HG03175 (cell line): ENCODE results near the gene GALNT18.
A peak's percentile ranks its signal among the peaks of the same experiment; 100 is the strongest.

Experiments
- ATAC-seq: cut with Tn5 transposase; IDR thresholded peaks from one replicate; pipeline ENCODE4 v1.9.1; 2021; ENCODE audit warnings: mild to moderate bottlenecking, moderate library complexity; ENCODE audit not compliant: unreplicated experiment

Gene GALNT18

DNA sequence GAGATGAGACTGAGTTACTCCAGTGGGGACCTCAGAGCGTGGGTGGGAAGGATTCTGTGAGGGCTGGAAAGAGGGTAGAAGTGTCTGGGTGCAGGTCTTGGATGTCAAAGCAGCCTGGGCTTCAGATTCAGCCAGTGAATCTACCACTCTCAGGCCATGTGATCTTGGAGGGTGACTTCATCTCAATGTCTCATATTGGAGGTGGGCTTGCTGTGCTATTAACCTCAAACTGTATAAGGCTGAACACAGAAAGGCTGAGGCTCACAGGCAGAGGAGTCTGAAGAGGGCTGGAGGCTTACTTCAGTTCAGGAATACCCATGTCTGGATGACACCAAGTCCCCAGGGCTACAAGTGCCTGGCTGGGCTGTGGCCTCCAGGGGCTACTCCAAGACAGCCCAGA is 332.1 kb downstream of the GALNT18 start:
- no peak for ATAC-seq

DNA sequence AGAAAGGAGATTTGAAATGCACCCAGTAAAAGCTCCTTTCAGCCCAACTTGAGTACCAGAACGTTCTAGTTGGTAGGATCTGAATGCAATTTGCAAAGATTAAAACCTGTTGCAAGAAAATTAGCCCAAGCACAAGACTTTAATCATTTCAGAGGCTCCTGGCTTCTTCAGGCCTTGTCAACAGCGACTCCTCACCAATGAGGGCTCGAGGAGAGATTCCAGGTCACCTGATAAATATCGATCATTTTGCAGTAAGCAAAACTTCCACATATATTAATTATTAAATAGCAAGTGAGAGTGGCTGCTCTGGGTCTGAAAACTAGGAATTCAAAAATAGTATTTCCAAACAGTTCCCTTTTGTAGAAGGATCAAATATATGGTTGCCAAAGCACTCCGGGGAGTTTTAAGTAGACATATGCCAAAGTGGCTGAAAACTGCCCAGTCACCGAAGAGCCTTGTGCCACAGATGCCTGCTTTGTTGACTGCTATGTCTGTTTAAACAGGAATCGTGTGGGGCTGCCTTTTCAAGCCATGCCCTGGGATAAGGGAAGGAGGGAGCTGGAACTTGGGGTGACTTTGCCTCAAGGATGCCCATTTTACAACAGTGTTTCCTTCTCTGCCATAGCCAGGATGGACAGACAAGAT is 332.7 kb downstream of the GALNT18 start:
- ATAC-seq, result no peak

DNA sequence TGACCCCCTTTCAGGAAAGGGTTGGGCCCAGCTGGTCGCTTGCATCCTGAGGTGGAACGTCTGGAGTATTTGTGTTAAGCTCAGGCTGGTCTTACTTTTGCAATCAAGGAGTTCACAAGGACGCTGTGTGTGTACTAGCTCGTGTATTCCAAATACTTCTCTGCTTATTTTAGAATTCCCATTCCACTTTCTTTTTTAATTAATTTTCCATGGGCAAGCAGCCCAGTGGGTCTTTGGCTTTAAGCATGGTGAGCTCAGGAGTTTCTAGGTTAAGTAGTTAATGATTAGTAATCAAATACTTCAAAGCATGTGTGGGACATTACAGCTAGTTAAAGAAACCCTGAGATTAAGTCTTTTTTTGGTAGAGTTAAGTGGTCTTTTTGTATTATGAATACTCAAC is 337.3 kb downstream of the GALNT18 start:
- no peak for ATAC-seq

DNA sequence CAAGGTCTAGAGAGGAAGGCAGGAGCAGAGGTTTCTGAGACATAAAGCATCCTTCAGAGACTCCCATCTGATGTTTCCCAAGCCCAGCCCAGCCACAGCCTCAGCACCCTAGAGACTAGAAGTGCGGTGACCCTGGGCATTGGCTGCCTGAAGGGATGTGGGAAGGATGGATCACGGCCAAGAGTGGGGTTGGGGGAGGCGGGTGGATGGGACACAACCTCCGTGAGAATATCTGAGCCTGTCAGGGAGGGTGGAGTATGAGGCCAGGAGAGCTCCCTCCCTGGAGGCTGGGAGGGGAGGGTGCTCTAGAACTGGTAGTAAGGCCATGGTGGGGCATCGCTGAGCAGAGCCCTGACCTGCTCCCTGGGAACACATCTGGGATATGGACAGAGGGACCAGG is 340.2 kb downstream of the GALNT18 start:
- ATAC-seq, result no peak

DNA sequence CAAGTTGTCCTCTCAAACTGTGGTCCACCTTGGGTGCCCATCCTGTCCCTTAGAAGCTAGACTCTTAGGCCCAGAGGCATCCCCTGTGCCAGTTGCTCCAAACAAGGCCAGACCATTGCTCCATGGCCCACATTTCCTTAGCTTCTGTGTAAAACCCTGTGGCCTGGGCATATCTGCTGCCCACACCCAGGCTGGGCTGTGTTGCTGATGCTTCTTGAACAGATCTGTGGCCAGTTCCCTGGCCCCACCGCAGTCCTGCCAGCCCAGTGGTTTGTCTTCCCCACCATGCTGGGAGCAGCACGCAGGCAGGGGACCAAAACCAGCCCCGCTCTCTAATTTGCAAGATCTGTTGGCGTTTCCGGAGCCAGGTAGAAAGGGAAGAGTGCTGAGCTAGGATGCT is 341.0 kb downstream of the GALNT18 start:
- no peak for ATAC-seq

DNA sequence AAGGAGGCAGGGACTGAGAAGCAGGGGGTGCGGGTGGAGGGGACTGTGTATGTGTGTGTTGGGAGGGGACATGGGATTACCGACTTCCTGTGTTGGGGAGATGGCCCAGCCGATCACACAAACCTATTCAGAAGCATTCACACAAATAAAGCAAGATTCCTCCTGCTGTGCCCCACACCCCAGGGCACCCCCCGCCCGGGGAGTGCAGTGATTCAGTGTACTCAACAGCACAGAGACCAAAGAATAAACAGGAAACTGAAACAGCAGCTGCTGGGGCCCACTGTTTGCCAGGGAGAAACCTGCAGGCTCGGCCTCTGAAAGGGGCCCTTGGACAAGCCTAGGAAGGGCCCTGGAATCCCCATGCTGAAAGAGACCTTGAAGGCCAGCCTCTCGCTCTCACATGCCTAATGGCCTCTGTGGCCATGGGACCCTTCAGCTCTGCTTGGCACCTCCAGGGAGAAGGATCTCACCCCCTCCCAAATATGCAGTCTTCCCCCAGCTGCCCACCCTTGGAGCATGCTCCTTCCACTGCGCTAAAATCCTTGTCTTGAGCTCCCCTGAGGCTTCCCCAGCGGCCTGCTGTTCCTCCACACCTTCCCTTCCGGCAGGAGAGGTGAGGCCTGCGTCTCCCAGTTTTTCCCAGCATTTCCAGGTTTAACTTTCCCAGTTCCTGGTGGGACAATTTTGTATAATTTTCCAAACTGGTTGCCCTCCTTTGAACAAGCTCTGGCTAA is 341.7 kb downstream of the GALNT18 start:
- ATAC-seq, result no peak

DNA sequence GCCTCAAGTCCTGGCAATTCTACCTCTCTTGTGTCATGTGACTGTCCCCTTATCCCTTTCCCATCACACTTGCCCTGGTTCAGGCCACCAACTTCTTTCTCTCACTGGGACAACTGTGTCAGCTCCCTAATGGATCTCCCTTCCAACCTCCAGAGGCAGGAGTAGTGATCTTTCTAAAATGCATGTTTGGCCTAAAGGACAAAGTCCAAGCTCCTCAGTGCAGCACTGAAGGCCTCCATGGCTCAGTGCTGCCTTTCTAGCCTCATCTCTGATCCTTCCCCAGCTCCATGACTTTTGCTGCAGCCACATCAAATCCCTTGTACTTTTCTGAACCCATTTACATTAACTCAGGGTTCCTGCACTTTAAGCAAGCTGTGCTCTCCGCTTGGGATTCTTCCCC is 349.6 kb downstream of the GALNT18 start:
- ATAC-seq, result no peak

DNA sequence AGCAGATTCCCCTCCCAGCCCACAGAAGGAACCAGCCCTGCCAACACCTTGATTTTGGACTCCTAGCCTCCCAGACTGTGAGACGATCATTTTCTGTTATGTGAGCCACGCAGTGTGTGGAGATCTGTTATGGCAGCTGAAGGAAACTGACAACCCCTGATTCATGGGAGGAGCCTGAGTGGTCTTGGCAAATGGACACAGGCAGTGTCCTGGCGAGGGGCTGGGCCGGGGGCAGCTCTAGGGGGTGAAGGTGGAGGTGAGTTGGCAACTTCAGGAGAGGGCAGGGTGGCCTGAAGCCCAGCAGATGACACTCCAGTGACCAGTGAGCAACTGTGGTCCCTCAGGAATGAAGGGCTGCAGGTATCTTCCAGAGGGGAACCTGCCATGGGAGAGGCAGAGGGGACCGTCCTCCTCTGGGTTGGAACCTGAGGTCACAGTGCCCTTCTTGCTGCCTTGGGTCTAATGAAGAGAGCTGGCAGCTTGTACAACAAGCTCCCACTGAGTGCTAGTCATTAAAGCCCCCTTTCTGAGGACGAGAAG is 351.5 kb downstream of the GALNT18 start:
- ATAC-seq, result no peak

DNA sequence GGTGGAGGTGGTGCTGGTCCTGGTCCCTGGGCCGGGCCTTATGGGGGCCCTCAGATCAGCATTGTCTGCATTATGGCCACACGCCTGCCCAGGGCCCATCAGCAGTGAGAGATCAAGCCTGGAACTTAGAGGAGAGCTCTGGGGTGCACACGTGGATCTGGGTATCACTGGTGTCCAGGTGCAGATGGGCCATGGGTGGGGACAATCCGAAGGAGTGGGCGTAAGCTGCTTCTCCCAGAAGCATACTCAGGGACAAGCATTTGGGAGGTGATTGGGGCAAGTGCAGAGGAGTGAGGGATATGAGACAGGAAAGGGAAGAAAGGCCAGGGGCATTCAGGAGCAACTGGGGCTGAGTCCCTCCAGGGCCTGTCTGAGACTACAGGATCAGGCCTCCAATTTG is 353.1 kb downstream of the GALNT18 start:
- ATAC-seq, result no peak

DNA sequence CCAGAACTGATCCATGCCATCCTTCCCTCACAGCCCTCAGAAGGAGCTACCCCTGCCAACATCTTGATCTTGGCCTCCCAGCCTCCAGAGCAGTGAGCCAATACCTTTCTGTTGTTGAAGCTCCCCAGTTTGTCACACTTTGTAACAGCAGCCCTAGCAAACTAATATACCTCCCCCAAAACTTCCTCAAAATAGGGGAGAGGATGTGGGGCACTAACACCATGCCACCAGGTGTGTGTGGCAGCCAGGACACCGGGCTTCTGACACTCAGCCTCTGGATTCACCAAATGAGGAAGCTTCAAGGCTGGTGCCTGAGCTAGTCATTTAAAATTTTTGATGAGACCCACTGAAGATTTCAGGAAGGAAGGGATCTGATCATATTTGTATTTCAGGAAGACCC is 353.7 kb downstream of the GALNT18 start:
- ATAC-seq, result no peak

DNA sequence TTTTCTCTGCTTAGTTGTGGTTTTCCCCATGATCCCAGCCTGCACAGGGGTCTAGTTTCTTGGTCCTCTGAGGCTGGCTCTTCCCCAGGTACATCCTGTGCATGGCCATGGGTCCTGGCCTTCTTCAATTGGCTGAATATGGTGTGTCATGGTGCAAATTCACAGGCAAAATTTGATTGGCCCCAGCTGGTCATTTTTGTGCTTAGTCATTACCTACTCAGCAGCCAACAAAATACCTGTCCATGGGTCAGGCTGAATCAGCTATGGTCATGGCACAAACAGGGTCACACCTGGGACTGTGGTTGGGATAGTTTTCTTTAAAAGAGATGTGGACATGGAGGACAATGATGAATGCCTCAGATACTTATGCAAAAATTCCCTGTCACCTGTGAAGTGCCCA is 354.5 kb downstream of the GALNT18 start:
- no peak for ATAC-seq

DNA sequence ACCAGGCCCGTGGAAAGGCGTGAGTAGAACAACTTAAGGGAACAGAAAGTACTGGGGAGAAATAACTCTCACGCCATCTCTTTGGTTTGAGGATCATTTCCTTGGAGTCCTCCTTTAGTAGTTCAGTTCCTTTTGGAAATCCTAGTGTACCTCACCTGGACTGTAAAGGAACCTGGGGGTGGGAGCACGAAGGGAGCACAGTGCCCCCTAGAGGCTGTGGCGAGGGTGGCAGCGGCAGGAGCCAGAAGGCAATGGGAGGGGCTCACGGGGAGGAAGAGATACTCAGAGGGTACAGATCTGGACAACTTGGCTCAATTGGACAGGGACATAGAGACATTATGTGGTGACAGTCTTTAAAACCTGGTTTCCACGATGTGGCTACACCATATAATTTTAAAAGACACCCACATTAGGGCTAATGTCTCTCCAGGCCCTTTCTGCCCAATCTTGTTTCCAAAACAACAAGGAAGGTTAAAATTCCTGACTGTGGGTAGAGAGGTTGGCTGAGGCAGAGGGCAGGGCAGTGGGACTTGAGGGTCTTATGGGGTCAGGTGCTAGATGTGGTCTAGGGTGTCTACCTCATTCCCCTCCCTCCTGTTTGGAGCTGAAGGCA is 355.7 kb downstream of the GALNT18 start:
- ATAC-seq, result peak; percentile 68

DNA sequence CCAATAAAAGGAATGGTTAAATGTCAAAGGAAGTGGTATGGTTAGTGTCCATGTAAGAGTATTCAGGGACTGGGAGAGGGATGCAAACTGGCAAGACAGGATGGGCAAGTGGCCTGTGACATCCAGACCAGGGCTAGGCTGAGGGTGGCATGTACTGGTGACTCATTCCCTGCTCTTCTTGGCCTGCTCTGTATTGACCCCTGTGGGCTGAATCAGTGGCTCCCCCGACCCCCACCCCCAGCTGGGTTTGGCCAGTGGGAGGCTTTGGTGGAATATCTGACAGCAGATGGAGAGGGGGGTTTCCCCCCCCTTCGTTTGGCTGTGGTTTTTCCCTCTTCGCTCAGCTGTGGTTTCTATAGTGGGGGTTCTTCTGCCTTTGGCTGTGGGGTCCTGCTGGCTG is 356.5 kb downstream of the GALNT18 start:
- no peak for ATAC-seq

DNA sequence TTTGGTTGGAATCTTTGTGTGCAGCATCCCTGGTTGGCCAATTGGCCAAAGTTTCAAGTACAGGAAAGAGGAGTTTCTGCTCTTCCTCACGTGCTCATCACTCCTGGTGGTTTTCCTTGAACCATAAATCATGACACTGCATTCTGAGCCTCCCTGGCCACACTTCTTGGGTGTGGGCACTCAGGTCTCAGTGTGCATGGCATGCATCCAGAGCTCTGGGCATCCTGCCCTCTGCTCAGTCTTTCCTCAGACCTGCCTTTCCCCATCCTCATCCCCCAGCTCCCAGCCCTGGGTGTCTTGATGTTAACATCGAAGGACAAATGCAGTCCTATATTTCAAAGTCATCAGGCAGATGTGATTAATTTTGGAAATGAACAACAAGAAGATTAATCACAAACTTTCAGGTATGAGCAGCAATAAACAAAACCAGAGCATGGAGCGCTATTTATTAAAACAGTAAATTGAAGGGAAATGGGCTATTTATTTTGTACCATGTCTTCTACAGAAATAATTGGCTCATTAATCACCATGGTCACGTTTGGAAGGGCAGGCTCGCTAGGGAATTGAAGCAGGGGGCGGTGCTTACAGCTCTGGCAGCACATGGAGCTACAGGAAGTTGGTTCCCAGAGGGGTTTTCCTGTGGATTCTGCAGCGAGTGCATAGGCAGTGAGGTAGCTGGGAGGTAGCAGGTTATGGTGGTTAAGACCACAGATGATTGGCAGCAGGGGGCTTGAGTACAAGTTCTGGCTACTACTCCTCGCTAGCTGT is 358.4 kb downstream of the GALNT18 start:
- no peak for ATAC-seq

DNA sequence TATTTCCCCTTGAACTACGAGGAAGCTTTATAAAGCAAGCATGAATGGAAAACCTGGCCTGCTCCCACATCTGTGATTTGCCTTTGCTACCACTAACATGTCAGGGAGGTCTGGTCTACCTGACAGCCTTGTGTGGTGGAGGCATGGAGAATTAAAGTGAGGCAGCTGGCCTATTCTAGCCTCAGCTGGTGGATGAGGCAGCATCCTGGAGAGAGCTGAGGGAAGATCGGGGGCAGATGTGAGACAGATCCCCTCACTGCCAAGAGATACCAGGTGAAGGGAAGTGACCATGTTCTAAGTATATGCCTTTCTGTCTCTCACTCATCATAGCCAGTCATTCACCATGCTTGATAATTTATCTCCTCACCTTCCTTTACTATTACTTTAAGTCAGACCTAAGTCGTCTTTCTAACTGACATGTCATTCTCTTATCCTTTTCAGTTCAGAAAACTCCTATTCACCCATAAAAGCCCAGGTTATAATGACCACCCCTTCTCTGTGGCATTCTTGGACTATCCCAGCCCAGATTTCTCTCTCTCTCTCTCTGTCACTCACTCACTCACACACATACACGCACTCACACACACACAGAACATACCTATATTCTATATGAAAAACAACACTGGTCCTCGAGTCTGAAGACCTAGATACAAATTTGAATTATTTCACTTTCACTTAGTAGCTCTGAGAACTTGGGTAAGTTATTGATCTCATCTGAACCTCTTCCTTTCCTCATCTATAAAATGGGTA is 359.5 kb downstream of the GALNT18 start:
- no peak for ATAC-seq

DNA sequence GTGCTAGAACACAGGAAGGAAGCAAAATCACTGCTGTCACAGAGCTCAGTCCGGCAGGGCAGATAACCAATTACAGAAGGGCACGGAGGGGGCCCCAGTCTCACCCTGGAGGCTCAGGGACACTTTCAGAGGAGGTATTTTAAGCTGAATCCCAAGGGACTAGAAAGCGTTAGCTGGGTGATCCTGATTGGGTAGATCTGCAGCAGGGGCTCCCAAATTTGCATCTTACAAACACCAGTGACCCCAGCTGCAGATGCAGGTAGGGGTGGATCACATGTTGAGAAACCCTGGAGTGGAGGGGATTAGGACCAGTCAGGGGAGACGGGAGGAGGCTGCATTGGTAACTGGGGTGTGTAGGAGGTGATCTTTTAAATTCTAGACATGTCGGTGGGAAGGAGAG is 360.2 kb downstream of the GALNT18 start:
- ATAC-seq, result peak; percentile 44

DNA sequence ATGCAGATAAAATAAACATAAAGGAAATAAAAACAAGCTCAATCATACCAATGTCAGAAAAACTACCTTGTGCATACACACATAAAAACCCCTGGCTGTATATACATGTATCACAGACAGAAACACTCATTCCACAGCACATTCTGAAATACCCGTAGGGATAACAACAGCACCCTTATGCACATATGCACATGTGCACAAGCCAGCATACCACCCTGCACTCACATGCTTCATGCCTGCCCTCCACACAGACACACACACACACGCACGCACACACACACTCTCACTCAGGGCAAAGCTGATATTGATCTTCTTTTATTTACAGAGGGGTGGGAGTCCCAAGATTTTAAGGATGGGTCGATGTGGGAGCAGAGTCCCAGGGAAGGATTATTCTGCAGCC is 360.9 kb downstream of the GALNT18 start:
- ATAC-seq, result no peak

DNA sequence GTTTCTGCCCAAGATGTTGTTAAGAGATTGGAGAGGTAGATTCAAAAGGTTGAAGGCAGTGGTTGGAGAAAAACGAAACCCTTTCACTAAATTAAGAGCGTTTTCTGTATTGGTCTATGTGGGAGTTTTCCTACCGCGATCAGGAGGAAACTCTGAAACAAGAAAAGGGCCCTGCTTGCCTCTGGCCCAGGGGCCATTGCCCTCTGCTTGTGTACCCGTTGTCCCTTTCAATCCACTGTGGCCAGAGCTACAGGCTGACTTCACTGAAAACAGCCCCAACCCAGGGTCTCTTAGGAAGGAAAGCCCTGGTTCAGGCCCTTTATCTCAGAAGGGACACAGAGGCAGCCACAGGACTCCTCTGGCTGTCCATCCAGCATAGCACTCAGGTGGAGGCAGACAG is 367.8 kb downstream of the GALNT18 start:
- no peak for ATAC-seq

DNA sequence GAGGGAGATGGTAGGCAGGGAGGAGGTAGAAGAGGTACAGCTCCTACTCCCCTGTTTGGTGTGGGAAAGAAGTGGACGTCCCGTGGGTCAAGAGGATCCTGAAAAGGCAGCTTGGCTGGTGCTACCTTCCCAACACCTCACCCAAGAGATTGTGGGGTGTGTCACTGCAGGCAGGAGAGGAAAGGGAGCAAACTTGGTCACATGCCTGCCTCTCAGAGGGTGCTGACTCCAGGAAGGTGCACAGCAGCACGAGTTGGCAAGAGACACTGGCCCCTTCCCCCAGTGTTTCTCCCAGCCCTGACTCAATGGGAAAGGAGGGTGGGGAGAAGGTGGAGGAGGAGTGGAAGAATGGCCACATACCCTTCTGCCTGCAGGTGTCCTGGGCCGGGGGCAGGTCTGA is 368.3 kb downstream of the GALNT18 start:
- ATAC-seq, result no peak

DNA sequence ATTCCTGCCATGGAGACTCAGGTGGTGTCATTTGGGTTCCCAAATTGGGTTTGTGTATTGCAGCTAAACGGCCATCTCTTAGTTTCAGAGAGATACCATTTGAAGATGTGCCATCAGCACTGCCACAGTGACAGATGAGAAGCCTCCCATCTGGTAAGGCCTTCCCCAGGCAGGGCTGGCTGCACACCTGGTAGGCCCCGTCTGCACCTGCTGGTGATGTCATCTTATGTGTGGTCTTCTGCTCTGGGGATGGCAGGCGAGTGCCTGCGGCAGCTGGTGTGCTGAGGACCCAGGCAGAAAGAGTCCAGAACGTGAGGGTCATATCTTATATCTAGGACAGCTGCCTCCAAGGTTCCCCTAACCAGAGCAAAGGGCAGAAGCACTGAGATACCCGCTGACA is 369.4 kb downstream of the GALNT18 start:
- ATAC-seq, result no peak
